MM.1S (cell line): ENCODE measurements around the gene CDYL2.

Experiments
- EZH2 ChIP-seq: fragments of 300-600 bp; sonication (generic); optimal IDR thresholded peaks from 2 replicates; pipeline ENCODE3; 2017; ENCODE audit warnings: low read depth, mild to moderate bottlenecking, antibody characterized with exemption, low read length, mixed read lengths
- EZH2phosphoT487 ChIP-seq: fragments of 300-600 bp; sonication (generic); IDR thresholded peaks from 2 replicates; pipeline ENCODE4 v1.6.1; 2018; ENCODE audit warnings: antibody characterized with exemption, low read length
- TF ChIP-seq, protein P1 (sequence below): fragments of 300-600 bp; sonication (generic); IDR thresholded peaks from 2 replicates; pipeline ENCODE4 v1.5.1; 2016; ENCODE audit warnings: antibody characterized with exemption, low read length, mixed read lengths

DNA sequence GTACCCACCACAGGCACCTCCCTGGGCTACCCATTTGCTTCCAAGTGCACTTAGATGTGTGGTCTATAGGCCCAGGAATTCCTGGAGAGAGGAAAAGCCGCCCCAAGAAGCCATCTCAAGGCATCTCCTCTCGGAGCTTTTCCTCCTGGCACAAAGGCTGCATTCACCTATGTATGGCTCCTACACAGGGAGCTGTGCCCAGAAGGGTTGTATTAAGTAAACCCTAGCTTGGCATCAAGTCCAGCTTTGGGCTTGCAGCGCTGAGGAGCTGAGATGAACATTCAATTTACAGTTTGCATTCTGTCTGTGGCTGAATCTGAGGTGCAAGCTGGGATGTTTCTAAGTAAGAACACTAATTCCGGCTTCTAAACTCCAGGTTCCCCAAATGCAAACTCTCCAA is 81.3 kb downstream of the CDYL2 start:
- TF ChIP-seq, protein P1, sequence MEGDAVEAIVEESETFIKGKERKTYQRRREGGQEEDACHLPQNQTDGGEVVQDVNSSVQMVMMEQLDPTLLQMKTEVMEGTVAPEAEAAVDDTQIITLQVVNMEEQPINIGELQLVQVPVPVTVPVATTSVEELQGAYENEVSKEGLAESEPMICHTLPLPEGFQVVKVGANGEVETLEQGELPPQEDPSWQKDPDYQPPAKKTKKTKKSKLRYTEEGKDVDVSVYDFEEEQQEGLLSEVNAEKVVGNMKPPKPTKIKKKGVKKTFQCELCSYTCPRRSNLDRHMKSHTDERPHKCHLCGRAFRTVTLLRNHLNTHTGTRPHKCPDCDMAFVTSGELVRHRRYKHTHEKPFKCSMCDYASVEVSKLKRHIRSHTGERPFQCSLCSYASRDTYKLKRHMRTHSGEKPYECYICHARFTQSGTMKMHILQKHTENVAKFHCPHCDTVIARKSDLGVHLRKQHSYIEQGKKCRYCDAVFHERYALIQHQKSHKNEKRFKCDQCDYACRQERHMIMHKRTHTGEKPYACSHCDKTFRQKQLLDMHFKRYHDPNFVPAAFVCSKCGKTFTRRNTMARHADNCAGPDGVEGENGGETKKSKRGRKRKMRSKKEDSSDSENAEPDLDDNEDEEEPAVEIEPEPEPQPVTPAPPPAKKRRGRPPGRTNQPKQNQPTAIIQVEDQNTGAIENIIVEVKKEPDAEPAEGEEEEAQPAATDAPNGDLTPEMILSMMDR, result no peak
- no peak for TF ChIP-seq EZH2phosphoT487
- no peak for TF ChIP-seq EZH2
